Heart left ventricle (tissue), 16 donors: ENCODE data around the gene HOXA3. TPM values are rescaled to one million over a fixed set of nuclear protein-coding genes. Genes with fewer than 3 reads are reported as not detected.
A peak's percentile ranks its signal among the peaks of the same experiment; 100 is the strongest.

Source experiments
- ATAC-seq, 4 donors: fragments of 200-7000 bp; cut with Tn5 transposase; one replicate each; pipeline ENCODE4 v1.9.1; 2020 to 2022; ENCODE audit warnings: moderate library complexity in 4 of 4, mild to moderate bottlenecking in 3 of 4, moderate number of reproducible peaks in 1 of 4
- DNase-seq, 5 donors: peaks; one replicate each; pipeline ENCODE4 v3.0.0-alpha.2; 2020
- H3K27ac ChIP-seq, 12 donors: fragments of 200-600 bp; sonication (generic) in 4 of 12; one replicate each; pipeline versions ENCODE4 v1.5.0 to v1.8.0; 2016 to 2022; ENCODE audit warnings: mild to moderate bottlenecking in 2 of 12
- H3K27me3 ChIP-seq, 9 donors: fragments of 200-600 bp; sonication (generic) in 2 of 9; one replicate each; pipeline versions ENCODE4 v1.5.1 to v1.8.0; 2016 to 2022; ENCODE audit warnings: mild to moderate bottlenecking in 3 of 9
- H3K36me3 ChIP-seq, 9 donors: fragments of 200-600 bp; sonication (generic) in 2 of 9; one replicate each; pipeline versions ENCODE4 v1.5.0 to v1.8.0; 2018 to 2022; ENCODE audit warnings: mild to moderate bottlenecking in 2 of 9
- H3K4me1 ChIP-seq, 12 donors: fragments of 200-600 bp; sonication (generic) in 4 of 12; one replicate each; pipeline versions ENCODE4 v1.5.0 to v1.8.0; 2016 to 2022; ENCODE audit warnings: mild to moderate bottlenecking in 3 of 12
- H3K4me3 ChIP-seq, 12 donors: fragments of 200-600 bp; sonication (generic) in 4 of 12; one replicate each; pipeline versions ENCODE4 v1.5.0 to v1.8.0; 2017 to 2022; ENCODE audit warnings: mild to moderate bottlenecking in 9 of 12, moderate library complexity in 4 of 12
- H3K9me3 ChIP-seq, 12 donors: fragments of 200-600 bp; sonication (generic) in 4 of 12; one replicate each; pipeline versions ENCODE4 v1.5.0 to v1.8.0; 2016 to 2022; ENCODE audit warnings: mild to moderate bottlenecking in 1 of 12
- POLR2A ChIP-seq, 2 donors: fragments of 450-650 bp; IDR thresholded peaks; one replicate each; pipeline ENCODE4 v1.6.1; 2017; ENCODE audit warnings: antibody characterized with exemption in 2 of 2, mild to moderate bottlenecking in 2 of 2, moderate library complexity in 2 of 2
- WGBS, 4 donors: extraction: QIAGEN DNeasy Blood & Tissue Kit in 2 of 4; methylation state at CpG; one replicate each; pipeline versions ENCODE4 v1.1.5 to v1.1.7; 2013 to 2018; 5-methylcytosine and 5-hydroxymethylcytosine counted together
- intact Hi-C, 10 donors: fragments of 100-400 bp; cut with DNase I; formaldehyde crosslinking; loops; one replicate each; pipeline versions ENCODE4 v1.11.1 to v1.14.2; 2022
- polyA plus RNA-seq, 2 donors: library from polyadenylated mRNA; stranded (reverse); fragments of 200-250 nt; gene quantifications; one replicate each; pipeline ENCODE4 v1.2.3, GENCODE V29; 2013
- total RNA-seq, 9 donors: library from RNA; depleted of rRNA in 2 of 9; stranded (reverse); fragments of >200 nt in 2 of 9; fragmentation: NEBNext Ultra II Directional in 3 of 9; extraction: Animal tissue kit (Norgen Biotek cat#: 25700) in 3 of 9; gene quantifications; one replicate each; pipeline versions ENCODE4 v1.1.0 to v1.2.4, GENCODE V29; 2016 to 2023
- TF ChIP-seq, protein P1 (sequence below), 12 donors: fragments of 200-600 bp; sonication (generic) in 4 of 12; IDR thresholded peaks; one replicate each; pipeline versions ENCODE4 v1.5.0 to v1.8.0; 2018 to 2022; ENCODE audit warnings: antibody characterized with exemption in 12 of 12, mild to moderate bottlenecking in 5 of 12
- donor health status: ischemic (EF 13 %, LVEDD 7.1; RV severe dilation, severe dysfunction).
- donor health status: healthy with polysubstance abuse.
- donor health status: DM: no; HTN: yes; CAD: no.
- donor health status: DM: no; HTN: no; CAD: no.
- donor health status: ischemic (EF 25% LVEDD 6.9; RV normal size, moderate dysfunction).
- donor health status: ischemic (EF 25% LVEDD 5.7; RV mildly dilated, moderate dysfunction).
- donor health status: healthy.
- donor health status: DM: yes; HTN: yes; CAD: no.
- donor health status: ischemic (EF 35%, LVEDD 5.7; RV mildly dilated, moderate dysfunction).
- donor health status: nonischemic (EF 11% LVEDD 7.7; RV severe dilation, severe dysfunction).
- donor health status: DM: yes; HTN: yes; CAD: no.
- donor health status: PGD.
- donor health status: ischemic (EF 29% LVEDD 5.4; RV normal size, mild dysfunction).
- donor health status: nonischemic (EF 23%, LVEDD 6.1; RV moderate dilation, normal function).

Gene HOXA3
- total and polyA plus RNA-seq, 11 donors, result 0.07 to 3.1 (median 0.64) TPM; not detected in 2

DNA sequence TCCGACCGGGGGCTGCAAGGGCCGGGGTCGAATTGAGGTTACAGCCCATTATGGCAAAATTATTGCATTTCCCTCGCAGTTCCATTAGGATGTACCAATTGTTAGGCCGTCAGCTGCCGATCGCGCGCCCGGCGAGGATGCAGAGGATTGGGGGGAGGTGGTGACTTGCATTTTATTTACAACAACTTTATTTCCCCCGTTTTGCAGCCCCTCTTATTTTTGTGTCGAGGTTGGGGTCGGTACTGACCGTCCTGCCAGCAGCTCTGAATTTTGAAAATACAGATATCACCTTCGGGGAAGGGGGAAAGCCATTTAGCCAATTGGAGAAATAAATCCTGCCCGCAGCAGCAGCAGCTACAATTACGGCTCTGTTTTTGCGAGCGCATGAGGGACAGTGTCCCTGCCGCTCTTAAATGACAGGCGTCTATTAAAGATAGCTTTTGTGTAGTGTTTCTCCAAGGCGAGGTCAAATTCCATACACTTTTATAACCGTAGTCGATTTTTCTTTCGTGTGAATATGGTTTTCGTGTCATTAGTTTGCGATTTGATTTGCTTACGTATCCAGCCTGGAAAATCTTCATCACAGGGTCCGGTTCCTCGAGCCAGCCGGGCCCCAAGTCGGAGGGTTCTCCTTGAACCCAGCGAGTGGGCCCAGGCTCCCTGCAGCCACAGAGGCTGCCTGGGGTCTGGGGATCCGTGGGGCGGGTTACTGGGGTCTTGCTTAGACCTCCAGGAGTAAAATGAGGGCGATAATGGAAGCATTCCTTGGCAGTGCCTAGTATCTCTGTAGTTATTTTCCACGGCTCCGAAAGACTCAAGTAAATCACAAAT is 8.2 kb downstream of the HOXA3 start:
- WGBS, 4 donors, result 16 to 33% (median 24%) methylated on average over 39 to 40 of the region's 40 CpGs
- H3K4me1 ChIP-seq, result peaks cover 0 to 57% (median 14%) of the 10 kb centered on the region in 12 donors
- intact Hi-C loops, result loop anchor here in 3 of 10 donors (5.0 kb wide), 3 partner anchors 287 to 462 kb away; no protein-coding TSS in a partner anchor

DNA sequence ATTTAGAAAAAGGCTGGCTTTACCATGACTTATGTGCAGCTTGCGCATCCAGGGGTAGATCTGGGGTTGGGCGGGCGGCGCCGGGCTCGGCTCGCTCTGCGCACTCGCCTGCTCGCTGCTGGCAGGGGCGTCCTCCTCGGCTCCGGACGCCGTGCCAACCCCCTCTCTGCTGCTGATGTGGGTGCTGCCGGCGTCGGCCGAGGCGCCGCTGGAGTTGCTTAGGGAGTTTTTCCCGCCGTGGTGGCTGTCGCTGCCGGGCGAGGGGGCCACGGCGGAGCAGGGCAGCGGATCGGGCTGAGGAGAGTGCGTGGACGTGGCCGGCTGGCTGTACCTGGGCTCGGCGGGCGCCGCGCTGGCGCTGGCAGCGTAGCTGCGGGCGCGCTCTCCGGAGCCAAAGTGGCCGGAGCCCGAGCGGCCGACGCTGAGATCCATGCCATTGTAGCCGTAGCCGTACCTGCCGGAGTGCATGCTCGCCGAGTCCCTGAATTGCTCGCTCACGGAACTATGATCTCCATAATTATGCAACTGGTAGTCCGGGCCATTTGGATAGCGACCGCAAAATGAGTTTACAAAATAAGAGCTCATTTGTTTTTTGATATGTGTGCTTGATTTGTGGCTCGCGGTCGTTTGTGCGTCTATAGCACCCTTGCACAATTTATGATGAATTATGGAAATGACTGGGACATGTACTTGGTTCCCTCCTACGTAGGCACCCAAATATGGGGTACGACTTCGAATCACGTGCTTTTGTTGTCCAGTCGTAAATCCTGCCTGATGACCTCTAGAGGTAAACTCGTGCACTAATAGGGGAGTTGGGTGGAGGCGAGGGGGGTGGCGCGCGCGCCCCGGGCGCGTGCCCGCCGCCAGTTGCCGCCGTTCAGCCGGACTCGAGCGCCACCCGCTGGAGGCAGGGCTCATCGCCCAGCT is 9.1 kb downstream of the HOXA3 start, which contains the start of gene HOXA5:
Gene HOXA5, minus strand, starts transcription at position 659 of the 927 bp plus-strand sequence. Its CDS starts 74 bp downstream, at position 585.
- Histone ChIP-seq H3K36me3 (no peaks in the 10 kb centered on the region), H3K4me3 (peak within 1 kb of the TSS; percentile 18 to 69 (median 48)), H3K4me1 (peaks cover 0 to 53% (median 13%) of the 10 kb centered on the region in 12 donors), H3K27me3 (peaks cover 79 to 100% (median 99%) of the 10 kb centered on the region in 9 donors), H3K9me3 (no peaks in the 10 kb centered on the region), H3K27ac (peak within 1 kb of the TSS in 3 of 12 donors; percentile 30 to 61 (median 35))
- TF ChIP-seq, protein P1, sequence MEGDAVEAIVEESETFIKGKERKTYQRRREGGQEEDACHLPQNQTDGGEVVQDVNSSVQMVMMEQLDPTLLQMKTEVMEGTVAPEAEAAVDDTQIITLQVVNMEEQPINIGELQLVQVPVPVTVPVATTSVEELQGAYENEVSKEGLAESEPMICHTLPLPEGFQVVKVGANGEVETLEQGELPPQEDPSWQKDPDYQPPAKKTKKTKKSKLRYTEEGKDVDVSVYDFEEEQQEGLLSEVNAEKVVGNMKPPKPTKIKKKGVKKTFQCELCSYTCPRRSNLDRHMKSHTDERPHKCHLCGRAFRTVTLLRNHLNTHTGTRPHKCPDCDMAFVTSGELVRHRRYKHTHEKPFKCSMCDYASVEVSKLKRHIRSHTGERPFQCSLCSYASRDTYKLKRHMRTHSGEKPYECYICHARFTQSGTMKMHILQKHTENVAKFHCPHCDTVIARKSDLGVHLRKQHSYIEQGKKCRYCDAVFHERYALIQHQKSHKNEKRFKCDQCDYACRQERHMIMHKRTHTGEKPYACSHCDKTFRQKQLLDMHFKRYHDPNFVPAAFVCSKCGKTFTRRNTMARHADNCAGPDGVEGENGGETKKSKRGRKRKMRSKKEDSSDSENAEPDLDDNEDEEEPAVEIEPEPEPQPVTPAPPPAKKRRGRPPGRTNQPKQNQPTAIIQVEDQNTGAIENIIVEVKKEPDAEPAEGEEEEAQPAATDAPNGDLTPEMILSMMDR (IDR thresholded peaks at IDR 0.05), result peak; percentile 14 to 59 (median 43)
- peak in 1 of 2 donors; percentile 74 for TF ChIP-seq POLR2A (IDR thresholded peaks at IDR 0.05)
- 9 to 12% (median 11%) methylated on average over 55 to 86 of the region's 86 CpGs for WGBS, 4 donors
- ATAC-seq (peak in 3 of 4 donors; percentile 40 to 73 (median 52)), DNase-seq (peak in 1 of 5 donors; percentile 60)
- intact Hi-C loops, result loop anchor here in 3 of 10 donors (5.0 kb wide), 3 partner anchors 286 to 461 kb away; no protein-coding TSS in a partner anchor

More for the DNA sequence above, 8.2 kb downstream of the HOXA3 start:
- no peak for TF ChIP-seq POLR2A (IDR thresholded peaks at IDR 0.05)
- TF ChIP-seq, protein P1 (IDR thresholded peaks at IDR 0.05), result no peak
- no peaks in the 10 kb centered on the region for H3K9me3 ChIP-seq
- DNase-seq (no peak), ATAC-seq (no peak)
- H3K36me3 ChIP-seq, result no peaks in the 10 kb centered on the region
- peaks cover 85 to 100% (median 99%) of the 10 kb centered on the region in 9 donors for H3K27me3 ChIP-seq
- H3K4me3 ChIP-seq, result peak overlapping the region in 6 of 12 donors; percentile 40 to 69 (median 50)
- H3K27ac ChIP-seq, result peak overlapping the region in 1 of 12 donors; percentile 61

DNA sequence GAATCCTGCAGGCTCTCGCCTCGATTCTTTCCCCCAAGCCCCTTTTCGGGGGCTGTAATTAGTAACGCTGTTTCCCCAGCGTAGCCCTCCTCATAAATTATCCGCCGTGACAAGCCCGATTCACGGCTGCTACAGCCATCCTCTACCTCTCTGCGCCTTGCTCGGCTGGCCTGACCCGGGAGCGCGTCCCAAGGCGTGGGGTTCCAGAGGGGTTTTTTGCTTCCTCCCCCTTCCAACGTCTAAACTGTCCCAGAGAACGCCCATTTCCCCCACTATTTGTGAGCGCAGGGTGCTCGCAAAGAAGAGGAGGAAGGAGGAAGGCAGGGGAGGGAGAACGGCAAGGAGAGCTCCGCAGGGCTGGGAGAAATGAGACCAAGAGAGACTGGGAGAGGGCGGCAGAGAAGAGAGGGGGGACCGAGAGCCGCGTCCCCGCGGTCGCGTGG is 9.8 kb downstream of the HOXA3 start:
- TF ChIP-seq, protein P1 (IDR thresholded peaks at IDR 0.05), result no peak
- no peak for TF ChIP-seq POLR2A (IDR thresholded peaks at IDR 0.05)
- intact Hi-C loops, result loop anchor here in 3 of 10 donors (5.0 kb wide), 3 partner anchors 285 to 460 kb away; no protein-coding TSS in a partner anchor
- Histone ChIP-seq H3K27me3 (peaks cover 73 to 100% (median 97%) of the 10 kb centered on the region in 9 donors), H3K9me3 (no peaks in the 10 kb centered on the region), H3K36me3 (no peaks in the 10 kb centered on the region), H3K27ac (peak overlapping the region in 2 of 12 donors; percentile 35 to 61), H3K4me3 (peak overlapping the region; percentile 18 to 69 (median 48)), H3K4me1 (peaks cover 0 to 46% (median 9%) of the 10 kb centered on the region in 12 donors)
- DNase-seq, result no peak
- no peak for ATAC-seq
- 6 to 12% (median 7%) methylated on average over 29 of the region's 29 CpGs for WGBS, 4 donors
